Kidney tubule cell (primary cell): ENCODE results near the gene PRXL2B.
"Not testable (repeated sequence)": the region's sequence is repeated elsewhere in the genome, so short reads cannot be mapped to it uniquely, and the experiment has no call there.

ENCODE experiments used
- DNase-seq: peaks from one replicate; pipeline ENCODE4 v3.0.0-alpha.2; 2018; ENCODE audit warnings: low spot score

The PRXL2B gene, protein sequence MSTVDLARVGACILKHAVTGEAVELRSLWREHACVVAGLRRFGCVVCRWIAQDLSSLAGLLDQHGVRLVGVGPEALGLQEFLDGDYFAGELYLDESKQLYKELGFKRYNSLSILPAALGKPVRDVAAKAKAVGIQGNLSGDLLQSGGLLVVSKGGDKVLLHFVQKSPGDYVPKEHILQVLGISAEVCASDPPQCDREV

DNA sequence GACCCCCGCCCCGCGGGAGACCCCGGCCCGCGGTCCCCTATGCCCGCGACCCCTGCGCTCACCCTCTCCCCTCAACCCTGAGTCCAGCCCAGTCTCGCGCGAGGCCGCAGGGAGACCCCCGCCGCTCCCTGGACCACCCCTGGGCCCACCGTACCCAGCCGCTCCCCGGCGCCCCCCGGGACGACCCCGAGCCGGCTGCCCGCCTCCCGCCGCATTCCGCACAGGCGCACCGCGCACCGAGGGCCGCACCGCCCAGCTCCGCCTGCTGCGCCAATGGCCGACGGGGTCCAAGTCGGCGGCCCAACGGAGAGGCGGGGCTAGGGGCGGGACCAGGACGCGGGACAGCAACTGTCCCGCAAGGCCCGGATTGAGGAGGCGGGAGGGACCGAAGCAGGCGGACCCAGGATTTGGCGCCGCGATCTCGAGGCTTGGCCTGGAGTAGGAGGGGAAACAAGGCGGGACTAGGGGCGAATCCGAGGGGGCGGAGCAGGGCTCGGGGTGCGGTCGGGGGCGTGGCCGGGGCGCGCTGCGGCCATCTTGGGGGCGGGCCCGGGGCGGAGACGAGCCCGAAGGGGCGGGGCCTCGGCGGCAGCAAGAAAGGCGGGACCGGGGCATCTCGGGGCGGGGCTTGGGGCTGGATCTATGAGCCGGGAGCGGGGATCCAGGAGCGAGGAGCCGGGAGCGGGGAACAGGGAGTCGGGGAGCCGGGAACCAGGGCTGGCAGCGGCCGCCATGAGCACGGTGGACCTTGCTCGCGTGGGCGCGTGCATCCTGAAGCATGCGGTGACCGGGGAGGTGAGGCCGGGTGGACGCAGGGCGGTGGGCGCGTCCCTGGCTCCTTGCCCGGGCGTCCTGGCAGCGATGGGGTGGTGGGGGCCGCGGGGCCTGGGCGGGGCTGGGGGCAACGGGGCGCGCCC, at the start of gene PRXL2B:
Gene PRXL2B (plus strand): TSS at position 624 of the 917 bp plus-strand sequence. CDS start 109 bp downstream, at position 733.
- DNase-seq: peak; percentile 99

- no peak for DNase-seq
These were observed 48.8 kb upstream of the PRXL2B start for GRCh38 chr1:2537784-2538115.

- DNase-seq: no peak
These were observed 48.2 kb upstream of the PRXL2B start for GRCh38 chr1:2538376-2538775.

DNA sequence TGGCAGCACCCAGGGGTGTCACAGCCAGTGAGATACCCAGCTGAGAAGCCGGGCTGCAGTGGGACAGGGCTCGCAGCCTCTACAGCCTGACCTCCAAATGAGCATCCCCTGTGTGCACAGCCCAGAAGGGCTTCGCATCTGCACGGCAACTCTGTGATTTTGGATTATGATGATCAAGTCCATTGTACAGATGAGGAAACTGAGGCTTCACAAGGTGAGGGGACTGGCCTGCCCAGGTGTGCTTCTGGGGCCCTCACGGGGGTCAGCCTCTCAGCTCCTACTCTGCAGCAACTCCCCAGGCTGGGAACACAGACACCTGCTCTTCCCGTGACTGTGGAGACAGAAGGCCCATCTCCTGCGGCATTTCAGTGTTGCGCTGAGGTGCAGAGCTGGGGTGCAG, 47.7 kb upstream of the PRXL2B start:
- no peak for DNase-seq

GRCh38 chr1:2539312-2539907, 47.2 kb upstream of the PRXL2B start:
- DNase-seq: no peak

DNA sequence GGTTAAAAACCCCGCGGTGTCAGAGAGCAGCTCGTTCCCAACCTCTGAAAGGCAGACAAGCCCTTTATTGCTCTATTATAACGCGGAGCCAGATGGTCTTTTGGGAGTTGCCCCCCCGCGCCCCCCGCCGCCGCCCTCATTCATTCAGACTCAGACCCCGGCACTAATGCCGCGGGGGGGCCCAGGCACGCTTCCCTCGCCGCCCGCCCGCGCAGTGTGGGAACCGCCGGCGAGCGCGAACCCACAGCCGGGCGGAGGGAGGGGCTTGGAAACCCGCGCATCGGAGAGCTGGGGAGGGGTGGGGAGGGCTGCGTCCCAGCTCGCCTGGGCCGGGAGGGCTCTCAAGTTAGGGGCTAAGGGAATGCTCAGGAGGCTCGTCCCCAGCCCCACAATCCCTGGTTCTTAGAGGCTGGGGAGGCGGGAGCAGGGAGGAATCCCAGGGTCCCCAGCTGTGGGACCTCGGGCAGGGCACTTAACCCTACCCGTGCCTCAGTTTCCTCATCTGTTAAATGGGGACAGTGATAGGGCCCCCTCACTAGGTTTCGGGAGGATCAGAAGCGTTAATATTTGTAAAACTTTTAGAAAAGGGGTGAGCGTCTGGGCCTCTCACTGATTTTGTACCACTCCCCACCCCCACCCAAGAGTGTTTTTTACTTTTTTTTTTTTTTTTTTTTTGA, 45.6 kb upstream of the PRXL2B start:
- DNase-seq: no peak

DNA sequence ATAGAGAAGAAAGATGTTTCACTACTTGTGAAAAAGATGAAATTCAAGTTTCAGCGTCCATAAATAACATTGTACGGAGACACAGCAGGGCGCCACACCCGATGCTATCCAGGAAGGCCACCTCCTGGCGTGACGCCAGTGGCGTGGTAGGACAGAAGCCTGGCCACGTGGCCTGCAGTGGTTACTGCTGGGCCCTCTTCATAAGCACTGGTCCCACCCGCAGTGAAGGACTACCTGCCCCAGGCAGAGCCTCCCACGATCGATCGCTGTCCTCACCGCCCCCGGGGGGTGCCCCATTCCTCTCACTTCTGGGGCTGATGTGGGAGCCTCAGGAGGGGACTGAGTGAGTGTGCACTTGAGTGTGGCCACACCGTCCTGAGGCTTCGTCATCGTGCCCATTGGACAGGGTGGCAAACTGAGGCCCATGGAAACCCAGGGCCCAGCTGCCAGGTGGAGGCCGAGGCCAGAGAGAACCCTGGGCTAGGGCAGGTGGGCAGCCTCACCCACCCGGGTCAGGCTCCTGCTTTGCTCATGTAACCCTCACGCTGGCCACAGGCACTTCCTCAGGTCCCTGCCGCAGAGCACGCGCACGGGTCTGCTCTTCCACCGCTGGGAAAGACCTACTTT, 44.8 kb upstream of the PRXL2B start:
- DNase-seq: no peak

DNA sequence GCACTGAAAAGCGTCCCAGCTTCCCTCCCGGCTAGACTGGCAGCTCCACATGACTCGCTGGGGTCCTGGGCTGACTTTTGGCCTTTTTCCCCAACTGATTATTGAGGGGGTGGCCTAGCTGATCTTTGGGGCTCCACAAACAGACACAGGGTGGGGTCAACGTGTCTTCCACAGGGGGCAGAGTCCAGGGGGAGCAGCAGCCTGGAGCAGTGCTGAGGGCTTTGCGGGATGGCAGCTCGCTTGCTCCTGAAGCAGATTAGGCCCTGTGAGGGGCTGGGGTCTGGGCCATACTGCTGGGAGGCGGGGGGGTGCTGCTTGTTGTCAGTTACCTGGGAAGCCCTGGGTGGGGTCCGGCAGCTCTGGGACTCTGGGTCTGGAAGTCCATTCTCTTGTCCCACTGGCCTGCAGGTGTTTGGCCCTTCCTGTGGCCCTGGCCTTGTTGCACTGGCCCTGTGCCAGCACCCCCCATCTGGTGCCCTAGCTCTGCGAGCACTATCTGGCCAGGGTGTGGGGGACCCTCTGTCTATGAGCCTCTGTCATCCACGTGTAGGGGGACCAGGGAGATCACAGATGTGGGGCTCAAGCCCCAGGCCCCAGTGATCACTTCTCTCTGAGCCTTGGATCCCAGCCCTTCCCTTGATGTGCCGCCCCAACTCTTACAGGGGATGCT, 44.2 kb upstream of the PRXL2B start:
- no peak for DNase-seq

DNA sequence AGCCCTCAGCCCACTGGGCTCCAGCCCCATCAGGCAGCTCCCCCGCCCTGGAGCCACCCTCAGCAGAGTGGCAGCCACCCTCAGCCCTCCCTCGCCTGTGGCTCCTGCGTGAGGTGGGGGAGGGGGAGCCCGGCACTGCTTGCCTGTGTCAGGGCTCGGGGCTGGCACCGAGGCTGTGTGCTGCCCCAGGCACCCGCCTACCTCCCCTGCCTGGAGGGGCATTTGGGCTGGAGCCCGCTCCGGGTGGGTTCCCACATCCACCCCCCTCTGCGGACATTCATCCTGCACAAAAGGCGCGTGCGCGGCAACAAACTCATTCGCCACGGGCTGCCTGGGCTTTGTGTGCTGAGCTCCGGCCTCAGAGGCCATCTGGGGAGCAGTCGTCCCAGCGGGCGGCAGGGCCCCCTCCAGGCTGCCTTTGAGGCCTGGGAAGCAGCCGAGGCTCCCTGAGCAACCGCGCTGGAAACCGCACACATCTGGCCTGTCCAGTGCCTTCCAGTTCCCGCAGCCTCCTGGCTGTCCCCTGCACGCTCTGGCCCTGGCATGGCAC, 43.0 kb upstream of the PRXL2B start:
- DNase-seq: no peak

DNA sequence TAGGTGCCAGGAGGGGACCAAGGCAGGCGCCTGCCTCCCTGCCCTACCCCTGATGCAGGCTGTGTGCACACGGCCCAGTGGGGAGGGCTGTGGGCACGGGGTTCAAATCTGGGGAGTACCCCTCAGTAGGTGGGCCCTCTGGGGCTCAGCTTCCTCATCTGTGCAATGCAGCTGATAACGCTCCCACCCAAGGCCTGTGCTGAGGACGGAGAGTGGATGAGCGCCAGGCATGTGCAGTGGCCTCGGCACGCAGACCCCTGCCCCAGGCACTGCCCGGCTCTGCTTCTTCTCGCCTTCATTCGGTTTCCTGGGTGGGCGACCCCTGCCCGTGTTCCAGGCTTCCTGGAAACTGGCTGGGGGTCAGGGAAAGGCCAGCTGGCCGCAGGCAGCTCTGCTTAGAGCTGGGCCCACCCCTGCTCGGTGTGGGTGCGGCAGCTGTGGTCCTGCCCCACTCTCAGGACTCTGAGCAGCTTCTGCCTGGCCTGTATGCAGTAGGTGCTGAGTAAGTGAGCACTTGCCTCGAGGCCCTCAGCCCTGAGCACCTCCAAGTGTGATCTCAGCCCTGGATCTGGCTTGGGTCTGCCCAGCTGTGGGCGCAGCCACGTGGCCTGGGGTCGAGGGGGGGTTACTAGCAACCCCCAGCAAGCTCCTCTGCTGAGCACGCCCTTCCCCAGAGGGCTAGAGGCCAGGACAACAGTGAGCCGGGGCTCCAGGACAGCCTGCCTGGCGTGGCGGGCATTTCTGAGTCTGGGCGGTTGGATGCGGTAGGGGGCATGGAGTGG, 42.3 kb upstream of the PRXL2B start:
- no peak for DNase-seq

DNA sequence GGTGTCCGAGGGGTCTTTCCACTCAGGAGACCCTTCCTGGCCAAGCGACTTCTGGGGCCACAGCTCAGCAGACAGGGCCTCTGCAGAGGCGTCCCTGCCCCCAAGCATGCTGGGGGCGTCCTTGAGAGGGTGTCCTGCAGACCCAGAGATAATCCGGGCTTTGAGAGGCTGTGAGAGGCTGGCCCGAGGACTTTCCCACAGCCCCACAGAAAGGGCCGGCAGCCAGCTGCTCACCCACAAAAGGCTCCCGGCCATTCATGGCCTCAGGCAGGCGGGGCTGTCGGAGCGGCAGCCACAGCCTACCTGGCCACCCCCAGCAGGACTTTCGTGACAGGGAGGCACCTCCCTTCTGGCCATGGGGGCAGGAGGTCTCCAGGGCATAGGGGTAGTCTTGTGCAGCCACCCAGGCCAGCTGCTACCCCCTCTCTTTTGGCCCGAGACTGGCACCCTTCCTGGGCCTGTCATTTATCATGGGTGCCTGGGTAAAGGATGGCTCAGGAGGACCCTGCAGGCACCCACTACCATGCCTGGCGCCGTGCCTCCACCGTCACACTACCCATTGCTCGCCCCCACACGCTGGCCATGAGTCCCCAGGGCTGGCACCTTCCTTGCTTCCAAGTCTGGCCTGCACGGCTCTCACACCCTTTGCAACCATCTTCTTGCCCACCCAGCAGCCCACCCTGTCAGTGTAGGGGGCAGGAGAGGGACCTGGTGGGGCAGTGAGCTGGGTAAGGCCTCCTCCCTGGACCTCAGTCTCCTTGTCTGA, 41.5 kb upstream of the PRXL2B start:
- no peak for DNase-seq

DNA sequence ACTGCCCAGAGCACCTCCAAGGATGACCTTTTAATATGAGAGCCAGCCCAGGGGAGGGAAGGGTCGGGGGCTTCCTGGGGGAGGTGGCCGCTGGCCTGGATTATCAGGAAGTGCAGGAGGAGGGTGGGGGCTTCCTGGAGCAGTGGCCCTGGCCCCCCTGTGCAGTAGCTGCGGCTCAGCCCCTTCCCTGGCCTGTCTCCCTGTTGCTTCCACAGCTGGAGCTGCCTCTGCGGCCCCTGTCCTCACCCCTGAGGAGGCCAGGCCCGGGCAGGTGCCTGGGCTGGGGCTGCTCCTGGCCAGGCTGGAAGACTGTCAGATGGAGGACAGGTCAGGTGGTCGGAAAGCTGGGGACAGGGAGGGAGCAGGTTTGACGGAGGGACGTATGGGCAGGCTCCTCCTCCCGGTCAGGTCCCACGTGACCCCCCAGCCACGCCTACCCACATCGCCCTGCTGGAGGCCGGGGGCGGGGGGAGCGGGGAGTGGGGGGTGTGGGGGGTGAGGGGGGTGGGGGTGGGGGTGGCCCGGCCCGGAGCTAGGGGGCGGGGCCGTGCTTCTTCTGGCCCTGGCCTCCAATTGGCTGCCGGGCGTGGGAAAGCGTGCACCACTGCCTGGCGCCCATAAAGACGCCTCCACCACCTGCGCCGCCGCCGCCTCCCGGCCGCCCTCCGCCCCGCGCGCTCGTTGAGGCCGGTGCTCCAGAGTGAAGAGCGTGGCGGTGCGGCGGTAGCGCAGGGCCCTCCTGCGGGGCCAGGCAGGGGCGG, 40.6 kb upstream of the PRXL2B start:
- DNase-seq: peak; percentile 89

DNA sequence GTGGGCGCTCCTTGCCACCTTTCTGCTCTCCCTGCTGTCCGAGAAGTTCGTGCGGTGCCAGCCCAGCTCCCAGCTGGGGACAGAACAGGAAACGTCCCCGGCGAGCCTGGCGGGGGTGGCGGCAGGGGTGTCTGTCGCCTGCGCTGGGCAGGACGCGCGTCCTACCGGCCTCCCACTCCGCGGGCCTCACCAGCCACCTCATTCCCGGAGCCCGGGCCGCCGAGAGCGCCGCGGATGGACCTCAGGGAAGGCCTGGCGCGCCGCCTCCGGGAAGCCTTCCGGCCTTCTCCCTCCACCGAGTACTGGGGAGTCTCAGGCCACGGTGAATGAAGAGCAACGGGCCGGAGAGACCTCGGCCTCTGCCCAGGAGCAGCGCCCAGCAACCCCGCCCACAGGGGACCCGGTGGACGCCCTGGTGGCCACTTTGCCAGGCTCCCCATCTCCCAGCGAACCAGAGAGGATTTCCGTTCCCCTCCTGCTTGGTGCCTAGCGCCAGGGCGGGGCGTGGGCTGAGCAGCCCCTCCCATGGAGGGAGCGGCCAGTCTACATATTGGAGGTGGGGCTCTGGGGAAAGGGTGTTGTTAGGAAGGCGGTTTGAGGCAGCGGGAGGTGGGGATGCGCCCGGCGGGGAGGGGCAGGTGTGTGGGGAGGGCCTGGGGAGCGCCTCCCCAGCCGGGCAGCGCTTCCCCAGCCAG, 39.9 kb upstream of the PRXL2B start:
- DNase-seq: peak; percentile 95

DNA sequence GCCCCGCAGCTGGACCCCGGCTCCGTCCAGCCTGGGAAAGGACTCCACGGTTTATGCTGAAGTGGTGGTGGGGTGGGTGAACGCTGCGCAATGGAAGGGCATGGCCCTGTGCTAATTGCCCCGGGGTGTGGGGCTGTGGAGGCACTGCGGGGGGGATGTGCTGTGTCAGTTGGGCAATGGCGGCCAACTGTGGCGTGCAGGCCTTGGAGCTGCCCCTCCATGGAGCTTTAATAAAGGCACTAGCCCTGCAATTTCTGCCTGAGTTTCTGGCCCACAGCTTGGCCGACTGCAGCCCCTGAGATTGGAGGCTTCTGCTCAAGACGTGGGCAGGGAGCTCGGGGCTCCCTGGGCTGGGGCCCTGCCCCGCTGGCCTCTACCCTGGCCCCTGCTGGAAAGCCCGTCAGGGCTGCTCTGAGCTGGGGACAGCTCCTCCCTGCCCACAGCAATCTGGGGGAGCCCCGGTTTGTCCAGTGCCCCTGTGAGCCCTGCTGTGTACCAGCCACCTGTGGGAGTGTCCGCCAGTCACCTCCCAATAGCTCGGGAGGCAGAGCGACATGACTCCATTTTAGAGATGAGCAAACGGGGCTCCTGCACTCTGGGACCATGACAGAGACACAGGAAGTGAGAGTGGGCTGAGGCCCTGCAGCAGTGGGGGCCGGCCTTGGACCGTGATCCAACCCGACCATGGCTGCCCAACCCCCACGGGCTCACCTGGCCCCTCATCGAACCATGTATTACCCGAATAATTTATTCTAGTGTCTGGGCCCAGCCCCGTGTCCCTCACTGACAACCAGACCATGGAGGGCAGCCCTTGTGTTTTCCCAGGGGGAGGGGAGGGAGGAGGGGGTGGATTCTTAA, 39.1 kb upstream of the PRXL2B start:
- peak; percentile 40 for DNase-seq

DNA sequence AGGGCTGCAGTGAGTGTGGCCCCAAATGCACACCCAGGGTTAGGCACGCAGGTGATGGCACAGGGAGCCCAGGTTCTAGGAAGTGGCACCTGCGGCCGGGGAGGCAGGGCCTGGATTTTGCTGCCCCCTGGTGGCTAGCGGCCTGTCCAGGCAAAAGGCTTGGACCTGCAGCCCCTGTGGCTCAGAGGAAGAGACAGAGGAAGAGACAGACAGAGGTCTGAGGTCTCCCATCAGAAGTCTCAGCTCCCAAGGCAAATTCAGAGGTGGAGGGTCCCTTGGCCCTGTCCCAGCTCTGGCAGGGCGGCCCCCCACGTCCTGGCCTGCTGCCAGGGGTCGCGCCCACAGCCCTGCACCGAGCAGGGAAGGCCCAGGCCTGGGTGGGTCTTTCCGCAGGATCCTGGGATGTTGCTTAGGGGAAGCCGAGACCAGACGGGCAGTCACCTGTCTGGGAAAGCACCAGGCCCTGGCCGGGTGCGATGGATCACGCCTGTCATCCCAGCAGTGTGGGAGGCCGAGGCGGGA, 38.4 kb upstream of the PRXL2B start:
- DNase-seq: peak; percentile 86

- not testable (repeated sequence) for DNase-seq
These were observed 37.1 kb upstream of the PRXL2B start for GRCh38 chr1:2549367-2550029.
